Measurements from ENCODE around the gene ARRDC5. TPM values are rescaled to one million over a fixed set of nuclear protein-coding genes. Genes with fewer than 3 reads are reported as not detected.
"Not testable (repeated sequence)": the region's sequence is repeated elsewhere in the genome, so short reads cannot be mapped to it uniquely, and the experiment has no call there.

ARRDC5 gene
- total RNA-seq, 1 experiment from 2014 or later = not detected

- Histone ChIP-seq H3K9me3 (ENCODE audit: control insufficient read depth, low read depth, low read length) (no peaks in the 10 kb centered on the region), H2BK12ac (ENCODE audit: insufficient read length, low read depth, low read length) (no peak overlapping the region), H4K8ac (replicated peaks; ENCODE audit: insufficient read length, low read depth, low read length) (no peak overlapping the region), H3K27me3 (ENCODE audit: insufficient read depth, low read length) (no peaks in the 10 kb centered on the region; the same call in 1 of the 2 replicates), H2BK20ac (ENCODE audit: low read depth, low read length, poor library complexity, severe bottlenecking) (no peak overlapping the region), H3K79me1 (ENCODE audit: insufficient read depth, low read depth, low read length, poor library complexity, severe bottlenecking) (no peaks in the 10 kb centered on the region), H3K56ac (ENCODE audit: insufficient read length, low read depth, low read length) (no peak overlapping the region), H4K20me1 (ENCODE audit: control insufficient read depth, insufficient read depth, insufficient read length) (peaks cover 4% of the 10 kb centered on the region), H2BK120ac (ENCODE audit: low read depth, low read length, poor library complexity, severe bottlenecking) (no peak overlapping the region), H3K23ac (ENCODE audit: insufficient read length, low read depth, low read length) (no peak overlapping the region), H2BK15ac (ENCODE audit: low read depth, low read length) (no peak overlapping the region), H4K91ac (ENCODE audit: insufficient read length, low read depth, low read length) (no peak overlapping the region), H3T11ph (ENCODE audit: low read length) (no peak overlapping the region), H3K27ac (ENCODE audit: insufficient read length, low read depth, low read length) (no peak overlapping the region), H2AFZ (ENCODE audit: low read length) (no peak overlapping the region), H3K9ac (ENCODE audit: extremely low read depth, insufficient read length, low read length) (no peak overlapping the region), H3K14ac (ENCODE audit: insufficient read depth, low read length) (no peak overlapping the region), H3K4ac (ENCODE audit: low read depth, low read length) (no peak overlapping the region), H3K4me1 (ENCODE audit: insufficient read depth, low read length) (no peaks in the 10 kb centered on the region), H3K79me2 (ENCODE audit: insufficient read depth, low read length) (no peaks in the 10 kb centered on the region), H4K5ac (ENCODE audit: insufficient read length, low read depth, low read length) (no peak overlapping the region), H3K23me2 (ENCODE audit: insufficient read length, low read depth, low read length, poor library complexity, severe bottlenecking) (no peaks in the 10 kb centered on the region), H3K18ac (ENCODE audit: insufficient read length, low read depth, low read length) (no peak overlapping the region), H3K4me2 (ENCODE audit: insufficient read depth, insufficient read length, low read length) (no peak overlapping the region), H2AK5ac (ENCODE audit: insufficient read length, low read length) (no peak overlapping the region), H2BK5ac (ENCODE audit: insufficient read length, low read length) (no peak overlapping the region)
- H3K27me3 Mint-ChIP-seq (ENCODE audit: low read depth) = peaks cover 47% of the 10 kb centered on the region
- DNase-seq = no peak
- TF ChIP-seq CTCF (conservative IDR thresholded peaks at IDR 0.05) = no peak
- H3K27ac Mint-ChIP-seq = no peak overlapping the region
- peaks cover 2 to 3% of the 10 kb centered on the region in 2 experiments; a peak in 3 of 4 replicates for H3K4me1 Mint-ChIP-seq
- no peak overlapping the region for H3K4me3 Mint-ChIP-seq
- H3K36me3 Mint-ChIP-seq (ENCODE audit: insufficient read depth in 1 of 3, low read depth in 3 of 3) = no peaks in the 10 kb centered on the region
- H3K9me3 Mint-ChIP-seq = no peaks in the 10 kb centered on the region
- WGBS (ENCODE audit: extremely low coverage, insufficient read length, low lambda C conversion rate) = no CpG with 5 or more reads among the region's 14 CpGs
Measured at GRCh38 chr19:4889034-4889815, 13.5 kb downstream of the ARRDC5 start.

- H3K4me1 Mint-ChIP-seq; H2BK120ac ChIP-seq (ENCODE audit: low read depth, low read length, poor library complexity, severe bottlenecking); H3K36me3 Mint-ChIP-seq (ENCODE audit: insufficient read depth in 1 of 3, low read depth in 3 of 3); H2BK15ac ChIP-seq (ENCODE audit: low read depth, low read length); H3K79me2 ChIP-seq (ENCODE audit: insufficient read depth, low read length); H4K8ac ChIP-seq (replicated peaks; ENCODE audit: insufficient read length, low read depth, low read length); H3K27ac ChIP-seq (ENCODE audit: insufficient read length, low read depth, low read length); H2AFZ ChIP-seq (ENCODE audit: low read length); H2AK5ac ChIP-seq (ENCODE audit: insufficient read length, low read length); H4K5ac ChIP-seq (ENCODE audit: insufficient read length, low read depth, low read length); H3K4me2 ChIP-seq (ENCODE audit: insufficient read depth, insufficient read length, low read length); DNase-seq; H3K9ac ChIP-seq (ENCODE audit: extremely low read depth, insufficient read length, low read length); H3K23me2 ChIP-seq (ENCODE audit: insufficient read length, low read depth, low read length, poor library complexity, severe bottlenecking); H3K27ac Mint-ChIP-seq; H2BK20ac ChIP-seq (ENCODE audit: low read depth, low read length, poor library complexity, severe bottlenecking); H3K14ac ChIP-seq (ENCODE audit: insufficient read depth, low read length); H2BK5ac ChIP-seq (ENCODE audit: insufficient read length, low read length); H3K56ac ChIP-seq (ENCODE audit: insufficient read length, low read depth, low read length); H3K4me1 ChIP-seq (ENCODE audit: insufficient read depth, low read length); H4K20me1 ChIP-seq (ENCODE audit: control insufficient read depth, insufficient read depth, insufficient read length); H4K91ac ChIP-seq (ENCODE audit: insufficient read length, low read depth, low read length); H3K27me3 ChIP-seq (ENCODE audit: insufficient read depth, low read length); H3K4ac ChIP-seq (ENCODE audit: low read depth, low read length); H3K4me3 Mint-ChIP-seq; H3K9me3 ChIP-seq (ENCODE audit: control insufficient read depth, low read depth, low read length); H3K23ac ChIP-seq (ENCODE audit: insufficient read length, low read depth, low read length); H3T11ph ChIP-seq (ENCODE audit: low read length); H3K79me1 ChIP-seq (ENCODE audit: insufficient read depth, low read depth, low read length, poor library complexity, severe bottlenecking); H3K18ac ChIP-seq (ENCODE audit: insufficient read length, low read depth, low read length); H2BK12ac ChIP-seq (ENCODE audit: insufficient read length, low read depth, low read length); H3K9me3 Mint-ChIP-seq: not testable (repeated sequence)
- peaks cover 38% of the 10 kb centered on the region for H3K27me3 Mint-ChIP-seq (ENCODE audit: low read depth)
- WGBS (ENCODE audit: extremely low coverage, insufficient read length, low lambda C conversion rate) = no CpG with 5 or more reads among the region's 6 CpGs
Measured at GRCh38 chr19:4887803-4888202, 14.9 kb downstream of the ARRDC5 start.

Data from H9 (cell line).